Activated CD8-positive, alpha-beta T cell treated with anti-CD3 and anti-CD28 coated beads for 36 hours (primary cell): ENCODE measurements around the gene ZNF268. TPM values are rescaled to one million over a fixed set of nuclear protein-coding genes. Genes with fewer than 3 reads are reported as not detected.

Experiments used
- ATAC-seq: fragments of 200-7000 bp; cut with Tn5 transposase; one replicate; pipeline ENCODE4 v1.10.0; 2021; ENCODE audit warnings: mild to moderate bottlenecking, moderate library complexity
- CTCF ChIA-PET: fragments of 350-600 bp; sonication (Branson Sonifier 250); formaldehyde crosslinking; loops from one replicate; lab custom pipeline; 2021; ENCODE audit warnings: antibody characterized with exemption; lab: Charles Lee
- POLR2A ChIA-PET: fragments of 350-600 bp; sonication (Branson Sonifier 250); formaldehyde crosslinking; loops from one replicate; lab custom pipeline; 2021; ENCODE audit warnings: antibody characterized with exemption; lab: Charles Lee
- DNase-seq: peaks from one replicate; pipeline ENCODE4 v3.0.0-alpha.2; 2020
- H3K27ac Mint-ChIP-seq: one replicate; pipeline ENCODE4 v1.8.0; 2021; ENCODE audit warnings: mild to moderate bottlenecking, mixed read lengths
- H3K27me3 Mint-ChIP-seq: one replicate; pipeline ENCODE4 v1.8.0; 2021; ENCODE audit warnings: mixed read lengths
- H3K36me3 Mint-ChIP-seq: one replicate; pipeline ENCODE4 v1.8.0; 2021; ENCODE audit warnings: low read depth, mixed read lengths
- H3K4me1 Mint-ChIP-seq: one replicate; pipeline ENCODE4 v1.8.0; 2021; ENCODE audit warnings: low read depth, mixed read lengths
- H3K4me3 Mint-ChIP-seq: one replicate; pipeline ENCODE4 v1.8.0; 2021; ENCODE audit warnings: mild to moderate bottlenecking, moderate library complexity, mixed read lengths
- H3K9me3 Mint-ChIP-seq: one replicate; pipeline ENCODE4 v1.8.0; 2021; ENCODE audit warnings: mixed read lengths
- intact Hi-C: fragments of 100-400 bp; cut with micrococcal nuclease; formaldehyde crosslinking; loops from one replicate; pipeline ENCODE4 v1.10.0; 2022
- total RNA-seq, 2 experiments: library from RNA; stranded (reverse); gene quantifications; one replicate each; pipeline ENCODE4 v1.2.3, GENCODE V29; 2021
- TF ChIP-seq, protein P1 (sequence below): fragments of 200-600 bp; IDR thresholded peaks from one replicate; pipeline ENCODE4 v1.8.0; 2022; ENCODE audit warnings: antibody characterized with exemption, mild to moderate bottlenecking

The ZNF268 gene
- 10 to 100 TPM; 12.7 to 14.0 TPM for total RNA-seq

DNA sequence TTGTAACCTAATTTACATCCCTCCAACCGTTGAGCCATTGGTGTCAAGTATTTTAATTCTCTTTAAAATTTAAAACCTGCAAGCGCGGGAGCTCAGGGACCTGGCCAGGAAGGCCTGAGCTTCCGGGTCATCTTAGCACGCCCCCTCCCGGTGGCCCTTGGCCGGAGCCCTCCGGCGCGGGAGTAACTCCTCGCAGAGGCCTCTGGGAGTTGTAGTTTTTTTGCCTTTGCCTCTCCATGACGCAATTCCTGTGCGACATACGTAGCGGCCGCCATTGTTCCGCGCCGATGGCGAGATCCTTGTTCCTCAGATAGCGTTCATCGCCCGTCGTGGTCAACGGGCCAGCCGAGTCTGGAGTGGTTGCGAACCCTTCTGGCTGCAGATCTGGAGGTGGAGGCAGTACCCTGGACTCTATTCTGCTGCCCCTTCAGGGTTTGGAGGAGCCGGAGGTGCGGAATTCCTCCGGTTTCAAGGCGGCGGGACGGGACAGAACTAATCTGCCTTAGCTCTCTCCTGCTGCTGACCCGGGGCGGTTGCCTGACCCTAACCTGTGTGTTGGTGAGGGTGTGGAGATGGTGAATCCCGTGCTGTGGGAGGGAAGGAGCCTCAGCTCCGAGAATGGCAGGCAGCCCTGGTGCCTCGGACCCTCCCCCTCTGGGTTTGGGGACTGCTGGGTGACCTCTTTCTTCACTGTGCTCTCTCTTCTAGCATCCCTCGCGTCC is at the start of gene ZNF268:
Gene ZNF268, plus strand, starts transcription at position 258 of the 722 bp plus-strand sequence. CDS start 503 bp downstream, outside the sequence.
- Mint-ChIP-seq H3K27ac (peak within 1 kb of the TSS; percentile 92), H3K9me3 (peaks cover 49% of the 10 kb centered on the region), H3K27me3 (no peaks in the 10 kb centered on the region), H3K4me3 (peak within 1 kb of the TSS; percentile 96), H3K36me3 (peaks cover 61% of the 10 kb centered on the region), H3K4me1 (peaks cover 23% of the 10 kb centered on the region)
- CTCF ChIA-PET, result interaction anchor here (0.7 to 1.7 kb wide), 8 partner anchors 21 to 198 kb away, joined by 3 to 6 read pairs (median 3); no protein-coding TSS in a partner anchor
- POLR2A ChIA-PET, result interaction anchor here (0.6 to 1.7 kb wide), 6 partner anchors 9 to 130 kb away, joined by 3 to 7 read pairs (median 4); partner anchors contain the start of genes ZNF10 and ZNF891
- ATAC-seq, result peak; percentile 97
- DNase-seq, result peak; percentile 95
- intact Hi-C loops, result loop anchor here (1.0 kb wide), 1 partner anchor 101 kb away; the partner anchor contains the start of gene ZNF140
- TF ChIP-seq, protein P1, sequence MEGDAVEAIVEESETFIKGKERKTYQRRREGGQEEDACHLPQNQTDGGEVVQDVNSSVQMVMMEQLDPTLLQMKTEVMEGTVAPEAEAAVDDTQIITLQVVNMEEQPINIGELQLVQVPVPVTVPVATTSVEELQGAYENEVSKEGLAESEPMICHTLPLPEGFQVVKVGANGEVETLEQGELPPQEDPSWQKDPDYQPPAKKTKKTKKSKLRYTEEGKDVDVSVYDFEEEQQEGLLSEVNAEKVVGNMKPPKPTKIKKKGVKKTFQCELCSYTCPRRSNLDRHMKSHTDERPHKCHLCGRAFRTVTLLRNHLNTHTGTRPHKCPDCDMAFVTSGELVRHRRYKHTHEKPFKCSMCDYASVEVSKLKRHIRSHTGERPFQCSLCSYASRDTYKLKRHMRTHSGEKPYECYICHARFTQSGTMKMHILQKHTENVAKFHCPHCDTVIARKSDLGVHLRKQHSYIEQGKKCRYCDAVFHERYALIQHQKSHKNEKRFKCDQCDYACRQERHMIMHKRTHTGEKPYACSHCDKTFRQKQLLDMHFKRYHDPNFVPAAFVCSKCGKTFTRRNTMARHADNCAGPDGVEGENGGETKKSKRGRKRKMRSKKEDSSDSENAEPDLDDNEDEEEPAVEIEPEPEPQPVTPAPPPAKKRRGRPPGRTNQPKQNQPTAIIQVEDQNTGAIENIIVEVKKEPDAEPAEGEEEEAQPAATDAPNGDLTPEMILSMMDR, result peak; percentile 72

DNA sequence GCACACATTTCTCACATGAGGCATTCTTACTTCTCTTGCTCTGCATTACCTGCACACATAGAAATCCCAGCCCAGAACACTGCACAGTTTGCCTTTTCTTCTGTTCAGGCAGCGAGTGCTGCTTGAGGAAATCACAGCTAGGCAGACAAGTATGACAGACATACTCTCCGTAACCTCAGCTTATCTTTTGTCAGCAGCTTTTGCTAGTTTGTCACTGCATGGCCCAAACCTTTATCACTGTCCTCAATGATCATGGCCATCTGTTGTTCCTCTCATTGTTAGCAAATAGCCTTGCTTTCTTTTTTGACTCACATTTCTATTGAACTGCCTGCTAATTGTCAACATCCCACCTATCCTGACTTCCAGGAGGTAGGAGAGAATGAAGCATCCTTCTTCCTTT is 45.5 kb upstream of the ZNF268 start:
- DNase-seq (no peak), ATAC-seq (no peak)
- ChIA-PET CTCF (no interaction called here), POLR2A (interaction anchor here (1.0 kb wide), 1 partner anchor 180 kb away, joined by 3 read pairs; no protein-coding TSS in a partner anchor)
- Mint-ChIP-seq H3K27me3 (no peaks in the 10 kb centered on the region), H3K4me3 (no peak overlapping the region), H3K36me3 (peaks cover 87% of the 10 kb centered on the region), H3K27ac (no peak overlapping the region), H3K4me1 (peaks cover 7% of the 10 kb centered on the region), H3K9me3 (peaks cover 58% of the 10 kb centered on the region)
- intact Hi-C loops, result no loop called here
- TF ChIP-seq, protein P1, result no peak

DNA sequence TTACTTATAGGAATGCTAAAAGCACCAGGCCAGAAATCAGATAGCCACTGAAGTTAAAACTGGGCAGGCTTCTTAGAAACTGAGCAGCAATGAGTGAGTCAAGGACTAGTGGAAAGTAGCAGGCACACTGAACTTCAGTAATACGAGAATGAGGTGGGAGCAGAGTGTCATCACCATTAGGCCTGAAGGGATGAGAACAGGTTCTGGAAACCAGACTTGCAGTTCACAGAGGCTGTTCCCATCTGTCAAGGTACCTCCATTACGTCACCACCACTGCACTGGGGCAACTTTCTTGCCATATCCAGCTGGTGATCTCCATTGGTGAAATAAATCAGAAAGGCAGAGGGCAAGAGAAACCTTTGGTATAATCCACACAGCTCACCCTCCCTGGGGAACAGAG is 35.3 kb upstream of the ZNF268 start:
- intact Hi-C loops, result no loop called here
- Mint-ChIP-seq H3K27ac (no peak overlapping the region), H3K27me3 (no peaks in the 10 kb centered on the region), H3K36me3 (peaks cover 86% of the 10 kb centered on the region), H3K4me3 (no peak overlapping the region), H3K9me3 (peaks cover 57% of the 10 kb centered on the region), H3K4me1 (no peaks in the 10 kb centered on the region)
- no peak for ATAC-seq
- CTCF ChIA-PET, result no interaction called here
- POLR2A ChIA-PET, result no interaction called here
- TF ChIP-seq, protein P1, result no peak
- no peak for DNase-seq

DNA sequence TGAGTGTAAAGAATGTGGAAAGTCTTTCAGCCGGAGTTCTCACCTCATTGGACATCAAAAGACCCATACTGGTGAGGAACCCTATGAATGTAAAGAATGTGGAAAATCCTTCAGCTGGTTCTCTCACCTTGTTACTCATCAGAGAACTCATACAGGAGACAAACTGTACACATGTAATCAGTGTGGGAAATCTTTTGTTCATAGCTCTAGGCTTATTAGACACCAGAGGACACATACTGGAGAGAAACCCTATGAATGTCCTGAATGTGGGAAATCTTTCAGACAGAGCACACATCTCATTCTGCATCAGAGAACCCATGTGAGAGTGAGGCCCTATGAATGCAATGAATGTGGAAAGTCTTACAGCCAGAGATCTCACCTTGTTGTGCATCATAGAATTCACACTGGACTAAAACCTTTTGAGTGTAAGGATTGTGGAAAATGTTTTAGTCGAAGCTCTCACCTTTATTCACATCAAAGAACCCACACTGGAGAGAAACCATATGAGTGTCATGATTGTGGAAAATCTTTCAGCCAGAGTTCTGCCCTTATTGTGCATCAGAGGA is 25.1 kb upstream of the ZNF268 start:
- TF ChIP-seq, protein P1, result no peak
- POLR2A ChIA-PET, result no interaction called here
- Mint-ChIP-seq H3K4me1 (no peaks in the 10 kb centered on the region), H3K36me3 (peaks cover 80% of the 10 kb centered on the region), H3K27ac (no peak overlapping the region), H3K4me3 (no peak overlapping the region), H3K27me3 (no peaks in the 10 kb centered on the region), H3K9me3 (peaks cover 77% of the 10 kb centered on the region)
- intact Hi-C loops, result no loop called here
- CTCF ChIA-PET, result no interaction called here
- no peak for DNase-seq
- no peak for ATAC-seq

DNA sequence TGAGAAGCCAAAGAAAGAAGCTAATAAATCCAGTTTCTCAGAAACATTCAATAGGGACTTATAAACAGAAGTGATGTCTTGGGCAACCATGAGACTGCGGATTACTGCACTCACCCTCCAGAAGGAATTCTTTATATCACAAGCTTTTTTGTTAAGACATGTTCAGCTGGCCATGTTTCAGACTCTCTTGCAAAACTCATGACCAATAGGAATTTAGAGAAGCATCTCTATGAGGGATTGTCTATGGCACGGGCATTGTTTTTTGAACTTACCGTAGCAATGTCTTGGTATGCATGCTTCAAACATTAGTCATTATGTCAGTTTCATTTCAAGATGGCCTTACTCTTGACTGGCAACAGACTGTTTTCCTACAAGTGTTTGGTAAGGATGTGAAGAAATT is 15.5 kb upstream of the ZNF268 start:
- POLR2A ChIA-PET, result no interaction called here
- no peak overlapping the region for H3K4me3 Mint-ChIP-seq
- H3K27ac Mint-ChIP-seq, result no peak overlapping the region
- TF ChIP-seq, protein P1, result no peak
- intact Hi-C loops, result no loop called here
- H3K27me3 Mint-ChIP-seq, result no peaks in the 10 kb centered on the region
- DNase-seq, result no peak
- H3K9me3 Mint-ChIP-seq, result peaks cover 43% of the 10 kb centered on the region
- peaks cover 5% of the 10 kb centered on the region for H3K36me3 Mint-ChIP-seq
- no peak for ATAC-seq
- H3K4me1 Mint-ChIP-seq, result no peaks in the 10 kb centered on the region
- CTCF ChIA-PET, result no interaction called here
